ENCODE data around the gene HINFP. TPM values are rescaled to one million over a fixed set of nuclear protein-coding genes. Genes with fewer than 3 reads are reported as not detected.
A peak's percentile ranks its signal among the peaks of the same experiment; 100 is the strongest.

Gene HINFP
- total and polyA plus RNA-seq, 9 of the 15 experiments (the other 6 are each of a cell fraction or from before 2014, with no cell fraction given): 13.8 to 34.1 (median 22.5) TPM

DNA sequence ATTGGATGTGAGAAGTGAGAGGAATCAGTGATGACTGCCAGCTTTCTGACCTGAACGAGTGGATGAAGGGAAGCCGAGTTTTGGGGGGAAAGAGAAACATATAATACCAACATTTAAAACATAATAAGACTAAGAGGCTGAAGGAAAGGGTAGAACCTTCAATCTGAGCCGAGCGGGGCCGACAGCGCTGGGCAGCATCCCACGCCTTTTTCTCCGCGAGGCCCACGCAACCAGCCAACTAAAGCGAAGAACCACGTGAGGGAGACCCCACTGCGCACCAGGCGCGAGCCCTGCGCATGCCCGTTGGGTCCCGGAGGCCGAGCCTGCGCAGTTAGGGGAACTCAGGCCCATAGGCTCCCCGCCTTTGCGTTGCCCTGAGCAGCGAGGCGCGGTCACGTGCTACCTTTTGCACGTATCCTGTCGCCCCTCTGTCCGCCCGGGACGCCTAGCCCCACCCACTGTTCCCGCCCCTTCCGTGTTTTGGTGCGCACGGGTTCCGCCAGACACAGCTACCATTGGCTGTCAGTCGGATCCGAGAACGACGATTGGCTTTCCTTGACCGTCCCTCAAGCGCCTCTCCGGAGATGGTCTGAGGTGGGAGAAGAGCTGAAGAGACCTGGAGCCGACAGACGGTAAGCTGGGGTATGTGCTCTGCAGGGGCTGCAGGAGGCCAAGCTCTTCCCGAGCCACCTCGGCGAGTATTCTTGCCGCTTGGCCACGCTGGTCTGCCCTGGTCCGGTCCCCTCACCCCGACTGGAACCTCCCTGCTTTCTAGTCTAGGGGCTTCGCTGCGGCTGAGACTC is at the start of gene HINFP (continued):
- TF ChIP-seq SOX6 (IDR thresholded peaks at IDR 0.05) (no peak), PHB (CRISPR knock-in tag; IDR thresholded peaks at IDR 0.05) (peak; percentile 81; the same call in 1 of the 2 replicates), DACH1 (IDR thresholded peaks at IDR 0.05; ENCODE audit: partially characterized antibody) (no peak), NR4A1 (CRISPR knock-in tag; IDR thresholded peaks at IDR 0.05) (no peak), NR4A1 (tag; IDR thresholded peaks at IDR 0.05) (no peak), ZNF121 (CRISPR knock-in tag; conservative IDR thresholded peaks at IDR 0.05) (no peak), ZNF263 (CRISPR knock-in tag; IDR thresholded peaks at IDR 0.05; ENCODE audit: borderline replicate concordance) (no peak), NFE2L1 (tag; IDR thresholded peaks at IDR 0.05; ENCODE audit: borderline replicate concordance, low read depth) (no peak), GABPB2 (CRISPR knock-in tag; conservative IDR thresholded peaks at IDR 0.05) (no peak), U2AF2 (optimal IDR thresholded peaks at IDR 0.05; ENCODE audit: low read depth, low read length) (no peak), MTA3 (IDR thresholded peaks at IDR 0.05; ENCODE audit: borderline replicate concordance) (no peak), BRCA1 (IDR thresholded peaks at IDR 0.05) (no peak), BRCA1 (CRISPR knock-in tag; IDR thresholded peaks at IDR 0.05) (no peak), MAFF (IDR thresholded peaks at IDR 0.05; ENCODE audit: low read length) (no peak), ELF1 (tag; IDR thresholded peaks at IDR 0.05) (peak; percentile 84), ZNF717 (CRISPR knock-in tag; IDR thresholded peaks at IDR 0.05) (no peak), NRF1 (conservative IDR thresholded peaks at IDR 0.05 in 1 of 2, IDR thresholded peaks at IDR 0.05 in 1 of 2) (peak; percentile 99 to 100)
- TF ChIP-seq, protein P1, sequence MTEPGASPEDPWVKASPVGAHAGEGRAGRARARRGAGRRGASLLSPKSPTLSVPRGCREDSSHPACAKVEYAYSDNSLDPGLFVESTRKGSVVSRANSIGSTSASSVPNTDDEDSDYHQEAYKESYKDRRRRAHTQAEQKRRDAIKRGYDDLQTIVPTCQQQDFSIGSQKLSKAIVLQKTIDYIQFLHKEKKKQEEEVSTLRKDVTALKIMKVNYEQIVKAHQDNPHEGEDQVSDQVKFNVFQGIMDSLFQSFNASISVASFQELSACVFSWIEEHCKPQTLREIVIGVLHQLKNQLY (CRISPR knock-in tag; conservative IDR thresholded peaks at IDR 0.05): no peak
- TF ChIP-seq, protein P2, sequence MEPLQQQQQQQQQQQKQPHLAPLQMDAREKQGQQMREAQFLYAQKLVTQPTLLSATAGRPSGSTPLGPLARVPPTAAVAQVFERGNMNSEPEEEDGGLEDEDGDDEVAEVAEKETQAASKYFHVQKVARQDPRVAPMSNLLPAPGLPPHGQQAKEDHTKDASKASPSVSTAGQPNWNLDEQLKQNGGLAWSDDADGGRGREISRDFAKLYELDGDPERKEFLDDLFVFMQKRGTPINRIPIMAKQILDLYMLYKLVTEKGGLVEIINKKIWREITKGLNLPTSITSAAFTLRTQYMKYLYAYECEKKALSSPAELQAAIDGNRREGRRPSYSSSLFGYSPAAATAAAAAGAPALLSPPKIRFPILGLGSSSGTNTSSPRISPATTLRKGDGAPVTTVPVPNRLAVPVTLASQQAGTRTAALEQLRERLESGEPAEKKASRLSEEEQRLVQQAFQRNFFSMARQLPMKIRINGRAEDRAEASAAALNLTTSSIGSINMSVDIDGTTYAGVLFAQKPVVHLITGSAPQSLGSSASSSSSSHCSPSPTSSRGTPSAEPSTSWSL (CRISPR knock-in tag; IDR thresholded peaks at IDR 0.05; ENCODE audit: borderline replicate concordance): no peak
- TF ChIP-seq, protein P3, sequence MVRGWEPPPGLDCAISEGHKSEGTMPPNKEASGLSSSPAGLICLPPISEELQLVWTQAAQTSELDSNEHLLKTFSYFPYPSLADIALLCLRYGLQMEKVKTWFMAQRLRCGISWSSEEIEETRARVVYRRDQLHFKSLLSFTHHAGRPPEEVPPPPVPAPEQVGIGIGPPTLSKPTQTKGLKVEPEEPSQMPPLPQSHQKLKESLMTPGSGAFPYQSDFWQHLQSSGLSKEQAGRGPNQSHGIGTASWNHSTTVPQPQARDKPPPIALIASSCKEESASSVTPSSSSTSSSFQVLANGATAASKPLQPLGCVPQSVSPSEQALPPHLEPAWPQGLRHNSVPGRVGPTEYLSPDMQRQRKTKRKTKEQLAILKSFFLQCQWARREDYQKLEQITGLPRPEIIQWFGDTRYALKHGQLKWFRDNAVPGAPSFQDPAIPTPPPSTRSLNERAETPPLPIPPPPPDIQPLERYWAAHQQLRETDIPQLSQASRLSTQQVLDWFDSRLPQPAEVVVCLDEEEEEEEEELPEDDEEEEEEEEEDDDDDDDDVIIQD (CRISPR knock-in tag; IDR thresholded peaks at IDR 0.05): no peak
- TF ChIP-seq, protein P4, sequence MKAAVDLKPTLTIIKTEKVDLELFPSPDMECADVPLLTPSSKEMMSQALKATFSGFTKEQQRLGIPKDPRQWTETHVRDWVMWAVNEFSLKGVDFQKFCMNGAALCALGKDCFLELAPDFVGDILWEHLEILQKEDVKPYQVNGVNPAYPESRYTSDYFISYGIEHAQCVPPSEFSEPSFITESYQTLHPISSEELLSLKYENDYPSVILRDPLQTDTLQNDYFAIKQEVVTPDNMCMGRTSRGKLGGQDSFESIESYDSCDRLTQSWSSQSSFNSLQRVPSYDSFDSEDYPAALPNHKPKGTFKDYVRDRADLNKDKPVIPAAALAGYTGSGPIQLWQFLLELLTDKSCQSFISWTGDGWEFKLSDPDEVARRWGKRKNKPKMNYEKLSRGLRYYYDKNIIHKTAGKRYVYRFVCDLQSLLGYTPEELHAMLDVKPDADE (conservative IDR thresholded peaks at IDR 0.05; ENCODE audit: control insufficient read depth, low read depth, low read length): 0 out of 2 replicates have a peak, but pooled peaks have one; percentile 8
- TF ChIP-seq, protein P5, sequence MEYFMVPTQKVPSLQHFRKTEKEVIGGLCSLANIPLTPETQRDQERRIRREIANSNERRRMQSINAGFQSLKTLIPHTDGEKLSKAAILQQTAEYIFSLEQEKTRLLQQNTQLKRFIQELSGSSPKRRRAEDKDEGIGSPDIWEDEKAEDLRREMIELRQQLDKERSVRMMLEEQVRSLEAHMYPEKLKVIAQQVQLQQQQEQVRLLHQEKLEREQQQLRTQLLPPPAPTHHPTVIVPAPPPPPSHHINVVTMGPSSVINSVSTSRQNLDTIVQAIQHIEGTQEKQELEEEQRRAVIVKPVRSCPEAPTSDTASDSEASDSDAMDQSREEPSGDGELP (CRISPR knock-in tag; IDR thresholded peaks at IDR 0.05; ENCODE audit: borderline replicate concordance): peak; percentile 68; the same call in 1 of the 2 replicates
